ENCODE results near the gene MTHFSD.

The MTHFSD gene

DNA sequence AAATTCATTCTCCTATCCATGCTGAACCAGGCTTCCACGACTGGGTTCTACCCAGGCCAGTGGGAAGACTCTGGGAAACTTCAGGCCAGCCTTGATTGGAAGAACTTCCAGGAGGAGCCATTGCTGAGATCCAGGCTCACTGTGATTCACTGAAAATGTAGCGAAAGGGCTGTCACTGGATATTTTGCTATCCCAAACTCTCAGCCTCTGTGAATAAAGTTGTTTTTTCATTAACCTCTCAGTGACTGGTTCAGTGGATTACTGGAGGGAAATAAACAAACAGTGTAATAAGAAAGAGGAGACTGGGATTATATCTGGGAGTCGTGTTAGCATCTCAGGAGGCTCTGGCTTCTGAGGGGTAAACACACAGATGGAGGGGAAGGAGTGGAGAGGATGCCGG is 26.4 kb upstream of the MTHFSD start:
- DNase-seq (ENCODE audit: low read depth) = no peak

DNA sequence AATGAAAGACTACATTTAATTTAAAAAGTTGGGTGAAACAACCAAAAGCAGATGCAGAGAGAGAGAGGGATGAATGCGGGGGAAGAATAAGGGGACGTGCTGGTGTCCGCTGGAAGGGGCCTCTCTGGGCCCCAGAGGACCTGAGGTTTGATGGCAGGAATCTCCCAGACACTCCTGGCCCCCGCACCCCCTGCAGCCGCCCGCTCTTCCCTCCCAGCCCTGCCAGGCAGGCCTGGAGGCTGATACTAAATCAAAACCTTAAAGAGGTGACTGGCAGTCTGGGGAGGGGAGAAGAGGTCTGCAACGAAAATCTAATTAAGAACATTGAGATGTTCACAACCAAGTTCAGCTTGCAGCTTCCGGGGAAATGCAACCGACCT is 25.7 kb upstream of the MTHFSD start:
- no peak for DNase-seq (ENCODE audit: low read depth)

DNA sequence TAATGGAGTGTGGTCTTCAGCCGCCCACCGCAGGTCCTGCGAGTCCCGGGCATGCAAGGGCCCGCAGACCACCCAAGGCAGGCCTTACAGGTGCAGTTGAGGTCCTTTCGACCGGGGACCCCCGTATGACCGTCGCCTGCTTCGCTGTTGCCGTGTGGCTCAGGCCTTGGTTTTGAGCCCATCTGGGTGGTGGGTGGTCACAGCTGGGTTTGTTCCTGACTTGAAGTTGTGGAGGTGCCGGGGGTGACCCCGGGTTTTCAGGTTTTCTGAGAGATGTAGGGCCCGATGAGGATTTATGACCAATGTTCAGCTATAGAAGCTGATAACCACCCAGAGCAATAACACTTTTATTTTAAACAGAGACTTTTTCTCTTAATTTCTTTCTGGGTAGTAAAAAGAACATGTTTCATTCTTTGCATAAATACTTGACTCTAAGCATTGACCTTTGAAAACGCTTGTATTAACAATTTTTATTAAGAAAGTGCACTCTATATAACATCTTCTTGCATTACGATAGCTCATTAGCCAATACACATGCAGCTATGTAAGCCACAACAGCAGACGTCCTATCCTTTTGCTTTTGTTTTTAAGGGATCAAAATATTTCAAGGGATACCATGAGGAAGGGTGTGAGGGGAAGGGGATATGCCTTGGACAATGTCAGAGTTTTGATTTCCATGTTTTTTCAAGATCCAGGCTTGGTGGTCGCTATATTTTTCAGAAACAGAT is 25.2 kb upstream of the MTHFSD start:
- DNase-seq (ENCODE audit: low read depth) = no peak

DNA sequence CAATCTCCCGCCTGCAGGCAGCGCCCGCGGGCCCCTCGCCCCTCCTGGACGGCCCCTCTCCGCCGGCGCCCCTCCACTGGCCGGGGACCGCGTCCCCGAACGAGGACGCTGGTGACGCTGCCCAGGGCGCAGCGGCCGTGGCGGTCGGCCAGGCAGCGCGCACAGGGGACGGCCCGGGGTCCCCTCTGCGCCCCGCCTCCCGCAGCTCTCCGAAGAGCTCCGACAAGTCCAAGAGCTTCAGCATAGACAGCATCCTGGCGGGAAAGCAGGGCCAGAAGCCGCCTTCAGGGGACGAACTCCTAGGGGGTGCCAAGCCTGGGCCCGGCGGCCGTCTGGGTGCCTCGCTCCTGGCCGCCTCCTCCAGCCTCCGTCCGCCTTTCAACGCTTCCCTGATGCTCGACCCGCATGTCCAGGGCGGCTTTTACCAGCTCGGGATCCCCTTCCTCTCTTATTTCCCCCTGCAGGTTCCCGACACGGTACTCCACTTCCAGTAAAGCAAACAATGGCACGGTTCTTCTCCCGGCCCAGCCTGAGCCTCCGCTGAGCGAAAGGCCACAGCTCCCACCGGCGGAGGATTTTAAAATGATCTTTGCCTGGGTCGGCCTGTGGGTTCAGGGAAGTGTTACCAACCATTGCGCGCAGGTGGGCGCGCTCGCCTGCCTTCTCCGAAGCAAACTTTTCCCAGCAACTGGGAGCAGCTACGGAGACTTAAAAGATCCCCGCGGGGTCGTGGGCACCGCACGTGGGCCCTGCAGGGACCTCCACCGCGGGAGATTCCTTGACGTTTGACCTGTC is 24.4 kb upstream of the MTHFSD start:
- DNase-seq (ENCODE audit: low read depth) = no peak

DNA sequence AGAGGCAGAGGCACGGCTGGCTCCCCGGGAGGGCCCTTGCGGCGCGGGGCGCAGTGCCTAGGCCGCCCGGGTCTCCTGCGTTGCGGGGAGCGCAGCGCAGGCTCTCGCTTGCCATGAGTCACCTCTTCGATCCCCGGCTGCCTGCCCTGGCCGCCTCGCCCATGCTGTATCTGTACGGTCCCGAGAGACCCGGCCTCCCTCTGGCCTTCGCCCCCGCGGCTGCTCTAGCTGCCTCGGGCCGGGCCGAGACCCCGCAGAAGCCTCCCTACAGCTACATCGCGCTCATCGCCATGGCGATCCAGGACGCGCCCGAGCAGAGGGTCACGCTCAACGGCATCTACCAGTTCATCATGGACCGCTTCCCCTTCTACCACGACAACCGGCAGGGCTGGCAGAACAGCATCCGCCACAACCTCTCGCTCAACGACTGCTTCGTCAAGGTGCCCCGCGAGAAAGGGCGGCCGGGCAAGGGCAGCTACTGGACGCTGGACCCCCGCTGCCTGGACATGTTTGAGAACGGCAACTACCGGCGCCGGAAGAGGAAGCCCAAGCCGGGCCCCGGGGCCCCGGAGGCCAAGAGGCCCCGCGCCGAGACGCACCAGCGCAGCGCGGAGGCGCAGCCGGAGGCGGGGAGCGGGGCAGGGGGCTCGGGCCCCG is 23.7 kb upstream of the MTHFSD start:
- no peak for DNase-seq (ENCODE audit: low read depth)

DNA sequence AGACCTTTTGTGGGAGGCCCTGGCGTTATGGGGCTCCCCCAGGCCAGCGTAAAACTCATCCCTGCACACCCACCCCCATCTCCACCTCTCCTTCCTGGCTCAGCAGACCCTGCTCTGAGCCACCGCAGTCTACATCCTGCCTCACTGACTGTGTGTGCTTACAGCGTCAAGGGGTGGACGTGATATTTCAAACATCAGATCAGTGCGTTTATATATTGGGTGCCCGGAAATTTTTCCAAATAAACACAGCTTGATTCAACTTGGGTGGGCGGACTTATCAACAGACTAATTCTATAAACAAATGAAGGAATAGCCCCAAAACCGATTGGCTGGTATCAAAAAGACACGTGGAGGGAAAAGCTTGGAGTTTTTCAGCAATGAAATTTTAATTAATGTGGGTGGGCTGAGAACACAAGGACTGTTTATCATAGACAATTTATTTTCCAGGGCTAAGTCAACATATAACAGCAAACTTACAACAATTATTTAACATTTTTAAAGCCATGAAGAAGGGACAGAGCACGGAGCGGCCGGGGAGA is 23.1 kb upstream of the MTHFSD start, which contains the start of gene FOXL1:
TSS of gene FOXL1 (plus strand) at position 489 of the 539 bp plus-strand sequence. CDS start 175 bp downstream, outside the sequence.
- DNase-seq (ENCODE audit: low read depth) = no peak

DNA sequence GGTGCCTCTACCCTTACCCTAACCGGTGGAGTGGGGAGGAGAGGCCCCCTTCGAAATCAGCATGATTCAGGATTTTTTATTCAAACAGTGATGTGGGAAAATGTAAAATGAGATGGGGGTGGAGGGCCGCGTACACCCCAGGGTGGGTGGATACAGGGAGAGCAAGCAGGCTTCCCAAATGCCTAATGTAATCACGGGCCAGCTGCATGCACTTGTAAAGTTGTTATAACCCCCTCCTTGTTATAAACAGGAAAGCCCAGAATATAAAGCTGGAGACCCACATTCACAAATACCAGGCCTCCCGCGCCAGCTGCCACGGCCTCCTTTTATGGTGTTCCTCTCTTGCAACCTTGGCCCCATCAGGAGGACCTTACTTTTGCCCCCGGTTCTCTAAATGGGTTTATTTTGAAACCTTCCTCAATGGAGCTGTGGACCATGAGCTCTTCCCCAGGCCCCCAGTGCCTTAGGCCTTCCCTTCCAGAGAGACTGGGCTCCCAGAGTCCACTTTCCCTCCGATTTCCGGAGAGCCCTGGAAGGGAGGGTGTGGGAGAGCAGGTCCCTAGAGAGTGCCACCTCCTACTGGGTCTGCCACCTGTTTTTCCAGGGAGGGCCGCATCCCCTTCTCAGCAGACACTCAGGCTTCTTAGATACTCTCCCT is 22.4 kb upstream of the MTHFSD start:
- DNase-seq (ENCODE audit: low read depth) = no peak

DNA sequence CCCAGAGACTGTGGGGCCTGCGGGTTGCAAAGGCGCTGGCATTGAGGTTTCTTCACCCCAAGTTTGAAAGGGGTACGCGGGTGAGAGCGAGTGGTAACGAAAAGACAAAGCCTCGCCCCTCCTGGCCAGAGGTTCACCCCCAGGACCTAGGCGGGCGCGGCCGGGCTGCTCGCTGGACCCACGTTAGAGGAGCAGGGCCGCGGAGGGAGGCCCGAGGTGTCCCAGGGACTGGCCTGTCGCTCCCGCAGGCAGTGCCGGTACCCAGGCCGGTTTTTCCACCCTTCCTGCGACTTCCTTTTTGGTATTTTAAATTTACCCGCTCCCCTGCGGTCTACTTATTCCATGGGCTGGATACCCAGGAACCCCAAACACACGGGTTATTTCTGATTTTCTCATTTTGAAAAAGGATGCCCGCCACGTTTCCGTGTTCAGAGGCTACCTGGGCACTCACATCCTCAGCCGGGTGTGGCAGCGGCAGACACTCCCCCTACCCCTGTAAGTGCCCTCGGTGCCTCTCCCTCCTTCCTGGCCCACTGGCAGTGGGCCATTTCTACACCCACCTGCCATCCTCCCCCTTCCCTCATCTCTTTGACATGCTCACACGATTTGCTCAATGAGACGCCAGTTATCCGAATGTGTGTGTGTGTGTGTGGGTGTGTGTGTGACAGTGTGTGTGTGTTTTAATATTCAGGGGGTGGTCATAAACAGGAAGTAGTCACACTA is 21.7 kb upstream of the MTHFSD start:
- DNase-seq (ENCODE audit: low read depth) = no peak

DNA sequence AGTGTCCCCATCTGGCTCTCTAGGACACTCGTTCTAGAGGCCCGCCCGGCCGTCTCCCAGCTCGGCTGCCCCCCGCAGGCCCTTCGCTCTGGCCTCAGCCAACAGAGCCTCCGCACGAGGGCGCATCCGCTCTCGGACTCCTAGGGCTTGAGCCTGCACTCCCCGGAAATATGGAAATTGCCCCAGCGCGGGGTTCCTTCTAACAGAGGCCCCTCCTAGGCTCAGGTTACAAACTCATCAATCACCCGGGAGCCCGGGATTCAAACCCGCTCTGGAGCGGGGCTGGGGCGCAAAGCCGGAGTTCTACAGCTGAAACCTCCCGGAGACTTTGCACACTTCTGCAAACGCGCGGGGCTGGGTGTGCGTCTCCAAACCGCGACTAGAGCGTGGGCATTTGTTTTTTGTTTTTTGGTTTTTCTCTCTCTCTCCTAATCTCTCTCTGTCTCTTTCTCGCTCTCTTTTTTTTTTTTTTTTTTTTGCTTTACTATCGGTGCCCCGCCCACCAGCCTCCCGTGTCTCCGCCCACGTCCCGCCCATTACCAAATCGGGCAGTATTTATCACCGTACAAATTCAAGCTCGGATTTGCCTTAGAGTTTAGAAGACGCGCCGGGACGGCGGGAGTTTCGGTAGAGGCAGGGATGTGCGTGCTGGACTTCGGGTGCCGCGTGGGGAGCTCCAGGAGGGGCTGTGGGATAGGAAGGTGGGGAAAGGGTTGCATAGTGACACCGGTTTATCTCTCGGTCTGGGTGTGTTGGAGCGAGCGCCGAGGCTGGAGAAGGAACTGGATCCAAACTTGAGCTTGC is 20.9 kb upstream of the MTHFSD start:
- DNase-seq (ENCODE audit: low read depth) = no peak

DNA sequence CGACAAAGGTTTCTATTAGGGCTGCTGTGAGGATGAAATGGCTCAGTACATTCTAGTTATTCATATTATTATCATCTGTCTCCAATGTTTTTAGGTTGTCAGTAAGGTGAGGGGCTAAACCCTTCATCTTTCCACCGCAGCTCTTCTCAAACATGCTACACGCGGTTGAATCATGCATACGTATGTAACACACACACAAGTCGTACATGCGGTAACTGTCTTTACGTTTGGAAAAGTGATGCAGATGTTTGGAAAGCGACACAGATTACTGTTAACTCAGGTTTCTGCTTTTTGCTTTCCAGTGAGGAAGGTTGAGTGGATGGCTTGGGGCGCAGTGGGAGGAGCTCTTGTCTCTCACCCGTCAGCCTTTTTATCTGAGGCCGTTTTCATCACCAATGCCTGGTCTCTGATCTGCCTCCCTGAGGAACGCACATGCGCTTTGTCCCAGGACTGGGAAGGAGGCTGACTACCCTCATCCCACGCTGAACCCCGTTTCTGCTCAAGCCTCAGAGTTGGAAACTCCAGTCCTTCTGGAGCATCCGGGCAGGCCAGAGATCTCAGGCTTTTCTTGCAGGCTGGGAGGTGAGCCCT is 20.2 kb upstream of the MTHFSD start:
- no peak for DNase-seq (ENCODE audit: low read depth)

DNA sequence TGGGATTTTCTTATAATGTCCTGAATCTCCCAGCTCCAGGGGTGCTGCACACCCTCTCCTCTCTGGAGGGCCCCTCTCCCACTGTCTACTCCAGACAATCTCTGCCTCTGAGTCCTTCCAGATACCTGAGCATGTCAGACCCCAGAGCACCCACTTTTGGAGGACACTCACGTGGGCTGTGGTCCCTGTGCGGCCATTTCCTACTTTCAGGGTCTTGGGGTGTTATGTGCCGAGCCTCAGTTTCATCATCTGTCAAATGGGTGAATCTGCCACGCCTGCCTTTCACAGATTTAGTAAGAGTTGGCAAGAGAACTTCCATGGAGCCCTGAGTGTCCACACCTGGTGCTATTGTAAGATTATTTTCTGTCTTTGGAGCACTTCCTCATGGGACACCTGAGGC is 19.6 kb upstream of the MTHFSD start:
- DNase-seq (ENCODE audit: low read depth) = no peak

DNA sequence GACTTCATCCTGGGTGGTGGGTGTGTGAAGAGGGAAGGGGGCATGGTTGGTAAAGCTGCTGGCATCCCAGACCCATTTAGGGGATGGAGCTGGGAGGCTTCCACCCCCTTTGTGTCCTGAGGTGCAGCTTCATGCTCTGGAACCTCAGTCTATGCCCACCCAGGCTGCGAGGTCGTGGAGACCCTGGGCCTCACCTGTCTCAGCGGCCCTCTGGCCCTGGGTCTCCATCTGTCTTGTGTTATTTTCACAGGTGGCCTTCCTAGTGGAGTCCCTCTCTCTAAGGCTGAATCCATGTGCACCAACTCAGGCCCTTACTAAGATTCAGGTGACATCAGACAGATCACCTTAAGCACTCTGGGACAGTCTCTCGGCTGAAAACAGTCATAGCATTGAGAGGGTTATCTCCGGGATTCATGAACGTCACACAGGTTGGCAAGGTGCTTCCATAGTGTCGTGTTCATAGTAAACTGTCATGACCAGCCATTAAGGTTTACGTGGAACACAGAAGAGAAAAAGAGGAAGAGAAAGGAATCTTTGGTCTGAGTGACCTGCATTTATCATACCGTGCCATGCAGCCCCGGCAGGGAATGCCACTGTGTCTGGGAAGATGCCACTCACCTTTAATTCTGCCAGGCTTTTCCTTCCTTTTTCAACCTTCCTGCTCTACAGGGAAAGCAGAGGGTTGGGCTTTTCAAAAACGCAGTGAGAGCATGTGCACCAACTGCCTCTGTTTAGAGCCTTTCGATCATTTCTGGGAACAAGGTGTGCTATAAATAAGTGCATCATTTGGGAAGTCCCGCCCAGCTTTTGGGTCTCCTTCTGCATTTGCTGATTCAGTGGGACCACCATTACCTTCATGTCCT is 18.8 kb upstream of the MTHFSD start:
- no peak for DNase-seq (ENCODE audit: low read depth)

DNA sequence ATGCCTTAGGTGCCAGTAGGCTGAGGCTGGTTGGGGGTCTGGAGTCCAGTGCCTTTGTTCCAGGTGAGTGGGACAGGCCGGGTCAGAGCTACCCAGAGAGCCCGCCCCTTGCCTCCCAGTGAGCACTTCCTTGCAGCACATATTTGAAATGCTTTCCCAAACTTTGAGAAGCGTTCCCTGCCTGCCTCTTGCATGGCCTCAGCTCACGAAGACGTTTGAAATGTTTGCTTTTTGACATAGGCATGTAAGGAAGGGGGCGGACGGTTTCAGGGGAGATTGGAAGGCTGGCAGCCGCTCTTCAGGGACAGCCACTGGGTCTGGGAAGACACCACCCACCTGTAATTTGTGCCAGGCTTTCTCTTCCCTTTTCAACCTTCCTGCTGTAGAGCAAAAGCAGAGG is 18.2 kb upstream of the MTHFSD start:
- no peak for DNase-seq (ENCODE audit: low read depth)

DNA sequence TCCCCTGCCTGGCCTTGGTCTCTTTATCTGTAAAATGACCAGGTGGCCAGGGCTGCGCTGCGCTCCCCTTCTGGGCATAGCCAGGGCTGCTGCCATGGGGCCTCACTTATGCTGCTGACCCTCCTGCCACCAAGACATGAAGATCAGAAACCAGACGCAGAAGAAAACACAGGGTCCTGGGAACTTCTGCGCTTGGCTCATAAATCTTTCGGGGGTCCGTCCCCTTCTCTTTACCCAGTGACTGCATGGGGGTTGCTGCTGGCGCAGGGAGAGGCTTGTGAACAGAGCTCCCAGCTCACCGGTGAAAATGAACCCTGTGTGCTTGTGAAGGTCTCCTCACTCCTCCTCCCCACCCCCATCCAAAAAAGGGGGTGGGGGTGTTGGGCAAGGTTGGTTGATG is 17.6 kb upstream of the MTHFSD start:
- no peak for DNase-seq (ENCODE audit: low read depth)

DNA sequence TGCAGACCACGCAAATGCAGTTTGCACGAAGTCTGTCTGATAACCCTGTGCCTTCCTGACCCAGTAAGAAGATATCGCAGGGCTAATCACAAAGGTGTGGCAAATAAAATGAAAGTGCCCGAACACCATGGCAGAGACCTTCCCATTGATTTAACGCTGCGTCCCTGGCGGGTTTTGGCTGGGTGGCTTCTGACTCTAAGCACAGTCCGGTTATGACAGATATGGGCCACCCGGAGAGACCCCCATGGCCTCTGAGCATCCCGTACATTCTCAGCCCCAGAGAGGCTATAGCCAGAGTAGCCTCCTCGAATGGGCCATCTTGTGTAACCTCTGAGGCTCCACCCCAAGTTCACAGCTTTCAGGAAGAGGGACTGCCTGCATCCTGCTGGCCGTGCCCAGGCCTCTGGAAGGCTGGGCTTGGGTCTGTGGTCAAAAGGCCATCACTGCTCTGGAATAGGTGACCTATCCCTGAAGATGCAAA is 17.0 kb upstream of the MTHFSD start:
- DNase-seq (ENCODE audit: low read depth) = no peak

DNA sequence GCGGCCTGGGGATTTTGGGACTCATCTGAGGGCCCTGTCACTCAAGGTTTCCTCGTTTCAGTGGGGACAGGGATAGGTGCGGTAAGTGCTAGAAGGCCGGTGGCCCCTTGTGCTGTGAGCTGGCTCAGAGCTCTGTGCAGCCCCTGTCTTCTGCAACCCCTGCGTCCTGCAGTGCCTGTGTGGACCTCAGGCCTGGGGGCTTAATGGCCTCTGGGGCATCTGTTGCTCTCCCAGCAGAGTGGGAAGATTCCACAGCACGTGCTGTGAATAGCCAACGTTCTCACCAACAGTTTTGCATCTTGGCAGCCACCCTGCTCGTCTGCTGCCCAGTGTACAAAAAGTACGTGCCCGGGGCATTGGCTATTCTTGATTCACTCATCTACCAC is 16.5 kb upstream of the MTHFSD start:
- DNase-seq (ENCODE audit: low read depth) = no peak

DNA sequence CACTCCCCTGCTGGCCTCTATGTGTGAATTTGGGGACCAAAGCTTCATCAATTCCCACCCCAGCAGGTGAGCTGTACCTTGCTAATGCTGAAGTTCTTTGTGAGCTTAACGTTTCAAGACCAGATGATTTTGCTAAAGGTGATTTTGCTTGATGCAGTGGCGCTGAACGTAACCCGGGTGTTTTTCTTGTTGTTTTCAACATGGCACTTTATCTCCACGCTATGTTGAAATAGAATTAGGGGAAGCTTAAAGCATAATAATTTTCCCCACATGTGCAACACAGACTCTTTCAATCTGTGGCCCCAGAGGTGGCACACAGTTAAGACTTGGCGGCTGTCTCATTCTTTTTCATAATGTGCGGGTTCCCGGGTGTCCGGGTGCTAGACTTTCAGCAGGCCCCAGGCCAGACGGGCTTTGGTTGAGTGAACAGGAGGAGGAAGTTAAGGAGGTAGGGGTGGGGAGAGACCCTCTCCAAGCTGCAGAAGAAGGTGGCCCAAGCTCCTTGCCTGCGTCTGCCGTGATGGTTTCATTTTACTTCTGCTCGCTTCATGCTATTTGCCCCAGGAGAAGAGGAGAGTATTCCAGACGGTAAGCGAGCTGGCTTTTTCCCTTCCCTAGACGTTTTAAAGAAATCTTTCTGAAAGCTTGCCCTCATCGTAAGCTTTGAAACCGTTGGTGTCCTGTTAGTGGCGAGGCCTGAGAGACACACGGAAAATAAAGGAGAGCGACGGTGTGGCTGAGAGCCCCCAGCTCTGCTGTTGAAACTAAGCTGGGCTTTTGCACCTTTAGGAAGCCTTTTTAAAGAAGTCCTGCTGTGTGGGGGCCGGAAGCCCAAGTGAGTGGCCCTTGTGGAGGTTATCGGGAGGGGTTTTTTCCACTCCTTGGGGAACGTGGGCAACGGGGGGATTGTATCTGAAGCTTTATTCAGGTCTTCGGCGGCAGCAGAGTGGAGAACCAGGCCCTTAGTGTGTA is 15.8 kb upstream of the MTHFSD start:
- no peak for DNase-seq (ENCODE audit: low read depth)
